ENCODE data around the gene TMEM163. TPM values are rescaled to one million over a fixed set of nuclear protein-coding genes. Genes with fewer than 3 reads are reported as not detected.

The TMEM163 gene
- total RNA-seq, 1 donor from 2014 or later: 31.9 TPM

- ATAC-seq (no peak), DNase-seq (no peak)
- Histone ChIP-seq H3K27ac (no peak overlapping the region), H3K27me3 (ENCODE audit: low read depth) (no peaks in the 10 kb centered on the region), H3K36me3 (no peaks in the 10 kb centered on the region), H3K4me1 (no peaks in the 10 kb centered on the region), H3K9me3 (no peaks in the 10 kb centered on the region), H3K4me3 (no peak overlapping the region)
- TF ChIP-seq CTCF (IDR thresholded peaks at IDR 0.05): no peak
- intact Hi-C loops (cut with DNase I): no loop called here
Measured at GRCh38 chr2:134636714-134637113, 82.1 kb downstream of the TMEM163 start.

GRCh38 chr2:134634054-134634753, 84.6 kb downstream of the TMEM163 start:
- no peaks in the 10 kb centered on the region for H3K36me3 ChIP-seq
- no peaks in the 10 kb centered on the region for H3K9me3 ChIP-seq
- DNase-seq: no peak
- intact Hi-C loops (cut with DNase I): no loop called here
- no peak for ATAC-seq
- H3K27ac ChIP-seq: no peak overlapping the region
- TF ChIP-seq CTCF (IDR thresholded peaks at IDR 0.05): no peak
- no peaks in the 10 kb centered on the region for H3K27me3 ChIP-seq (ENCODE audit: low read depth)
- no peaks in the 10 kb centered on the region for H3K4me1 ChIP-seq
- no peak overlapping the region for H3K4me3 ChIP-seq

- TF ChIP-seq CTCF (IDR thresholded peaks at IDR 0.05): no peak
- peak in 1 of 2 donors; percentile 19 for ATAC-seq
- Histone ChIP-seq H3K4me3 (no peak overlapping the region), H3K27ac (no peak overlapping the region), H3K9me3 (no peaks in the 10 kb centered on the region), H3K36me3 (no peaks in the 10 kb centered on the region), H3K27me3 (ENCODE audit: low read depth) (no peaks in the 10 kb centered on the region), H3K4me1 (no peaks in the 10 kb centered on the region)
- DNase-seq: no peak
- intact Hi-C loops (cut with DNase I): no loop called here
Measured at GRCh38 chr2:134630504-134631159, 88.2 kb downstream of the TMEM163 start.

GRCh38 chr2:134628453-134628852, 90.3 kb downstream of the TMEM163 start:
- TF ChIP-seq CTCF (IDR thresholded peaks at IDR 0.05): no peak
- Histone ChIP-seq H3K4me3 (no peak overlapping the region), H3K27ac (no peak overlapping the region), H3K9me3 (no peaks in the 10 kb centered on the region), H3K27me3 (ENCODE audit: low read depth) (no peaks in the 10 kb centered on the region), H3K4me1 (no peaks in the 10 kb centered on the region), H3K36me3 (no peaks in the 10 kb centered on the region)
- ATAC-seq (peak in 1 of 2 donors; percentile 21), DNase-seq (no peak)
- intact Hi-C loops (cut with DNase I): no loop called here

- Histone ChIP-seq H3K4me3 (no peak overlapping the region), H3K27ac (no peak overlapping the region), H3K9me3 (no peaks in the 10 kb centered on the region), H3K36me3 (no peaks in the 10 kb centered on the region), H3K4me1 (no peaks in the 10 kb centered on the region), H3K27me3 (ENCODE audit: low read depth) (no peaks in the 10 kb centered on the region)
- no peak for TF ChIP-seq CTCF (IDR thresholded peaks at IDR 0.05)
- intact Hi-C loops (cut with DNase I): no loop called here
- DNase-seq (no peak), ATAC-seq (no peak)
Measured at GRCh38 chr2:134626781-134627180, 92.0 kb downstream of the TMEM163 start.
